OCI-LY1 (cell line): ENCODE results near the gene IL1RN.

ENCODE experiments used
- H2AFZ ChIP-seq: fragments of 200-600 bp; sonication (generic), shearing (Covaris generic); 2 replicates; pipeline ENCODE4 v1.6.0; 2014; ENCODE audit warnings: antibody characterized with exemption, mild to moderate bottlenecking, low read length
- H3F3A ChIP-seq: fragments of 200-600 bp; sonication (generic), shearing (Covaris generic); 2 replicates; pipeline ENCODE4 v1.6.0; 2014; ENCODE audit warnings: mild to moderate bottlenecking, antibody characterized with exemption, low read length, moderate library complexity; ENCODE audit not compliant: insufficient read depth
- H3K27ac ChIP-seq: fragments of 200-600 bp; sonication (generic); 2 replicates; pipeline ENCODE4 v1.5.1; 2014; ENCODE audit warnings: low read length, mixed run types, mild to moderate bottlenecking, low read depth; ENCODE audit not compliant: poor library complexity, severe bottlenecking
- H3K27me3 ChIP-seq: fragments of 200-600 bp; sonication (generic); 2 replicates; pipeline ENCODE4 v1.6.0; 2014; ENCODE audit warnings: antibody characterized with exemption, mild to moderate bottlenecking, low read length, moderate library complexity; ENCODE audit not compliant: insufficient read depth
- H3K36me3 ChIP-seq: fragments of 200-600 bp; sonication (generic); 2 replicates; pipeline ENCODE4 v1.6.1; 2014; ENCODE audit warnings: mild to moderate bottlenecking, antibody characterized with exemption, low read length, moderate library complexity, mixed read lengths; ENCODE audit not compliant: insufficient read depth
- H3K4me1 ChIP-seq: fragments of 200-600 bp; sonication (generic); 2 replicates; pipeline ENCODE4 v1.5.1; 2014; ENCODE audit warnings: mild to moderate bottlenecking, low read length, moderate library complexity; ENCODE audit not compliant: insufficient read depth, severe bottlenecking
- H3K4me2 ChIP-seq: fragments of 200-600 bp; sonication (generic), shearing (Covaris generic); 2 replicates; pipeline ENCODE4 v1.6.1; 2014; ENCODE audit warnings: low read length
- H3K4me3 ChIP-seq: fragments of 200-600 bp; sonication (generic); 2 replicates; pipeline ENCODE4 v1.5.1; 2014; ENCODE audit warnings: low read length, low read depth, mild to moderate bottlenecking, mixed read lengths; ENCODE audit not compliant: poor library complexity, severe bottlenecking
- H3K79me2 ChIP-seq: fragments of 200-600 bp; shearing (Covaris generic); 2 replicates; pipeline ENCODE4 v1.6.1; 2016; ENCODE audit warnings: mixed run types, low read length, mixed read lengths; ENCODE audit not compliant: insufficient read depth
- H3K9ac ChIP-seq: fragments of 200-600 bp; sonication (generic), shearing (Covaris generic); 2 replicates; pipeline ENCODE4 v1.6.1; 2014; ENCODE audit warnings: mild to moderate bottlenecking, low read length, mixed read lengths
- H3K9me2 ChIP-seq: fragments of 200-600 bp; sonication (generic), shearing (Covaris generic); 2 replicates; pipeline ENCODE4 v1.6.1; 2014; ENCODE audit warnings: low read depth, mild to moderate bottlenecking, low read length, mixed read lengths
- H3K9me3 ChIP-seq: fragments of 200-600 bp; shearing (Covaris generic); 2 replicates; pipeline ENCODE4 v1.6.1; 2014; ENCODE audit warnings: low read length, mixed read lengths
- H4K20me1 ChIP-seq: fragments of 200-600 bp; sonication (generic), shearing (Covaris generic); 2 replicates; pipeline ENCODE4 v1.6.0; 2016; ENCODE audit warnings: mild to moderate bottlenecking, low read length; ENCODE audit not compliant: insufficient read depth
- CTCF ChIP-seq: fragments of 200-600 bp; sonication (generic), shearing (Covaris generic); IDR thresholded peaks from 2 replicates; pipeline ENCODE4 v1.5.1; 2017; ENCODE audit warnings: mild to moderate bottlenecking, antibody characterized with exemption, low read length, moderate library complexity, mixed read lengths
- EZH2 ChIP-seq: fragments of 200-600 bp; sonication (generic), shearing (Covaris generic); IDR thresholded peaks from 2 replicates; pipeline ENCODE4 v1.8.0; 2017; ENCODE audit warnings: borderline replicate concordance, mixed run types, mild to moderate bottlenecking, antibody characterized with exemption, low read length, moderate library complexity, mixed read lengths

Gene IL1RN

GRCh38 chr2:113111121-113111520, 16.3 kb upstream of the IL1RN start:
- no peak overlapping the region for H3K4me3 ChIP-seq
- no peak overlapping the region for H2AFZ ChIP-seq
- H3K36me3 ChIP-seq, result no peaks in the 10 kb centered on the region
- peaks cover 3% of the 10 kb centered on the region for H3K4me1 ChIP-seq
- no peaks in the 10 kb centered on the region for H3K9me3 ChIP-seq
- H3K79me2 ChIP-seq, result no peaks in the 10 kb centered on the region
- H3K9ac ChIP-seq, result no peak overlapping the region
- no peaks in the 10 kb centered on the region for H3K27me3 ChIP-seq
- H4K20me1 ChIP-seq, result no peaks in the 10 kb centered on the region
- no peak overlapping the region for H3K4me2 ChIP-seq
- no peak overlapping the region for H3K27ac ChIP-seq
- H3F3A ChIP-seq, result no peaks in the 10 kb centered on the region
- H3K9me2 ChIP-seq, result no peaks in the 10 kb centered on the region
- TF ChIP-seq CTCF (no peak), EZH2 (no peak)

- Histone ChIP-seq H3K4me2 (no peak overlapping the region), H3K27me3 (no peaks in the 10 kb centered on the region), H3K9me3 (no peaks in the 10 kb centered on the region), H3K36me3 (no peaks in the 10 kb centered on the region), H2AFZ (no peak overlapping the region), H3K4me1 (peaks cover 7% of the 10 kb centered on the region), H3K4me3 (no peak overlapping the region), H3K9me2 (no peaks in the 10 kb centered on the region), H3K9ac (no peak overlapping the region), H4K20me1 (no peaks in the 10 kb centered on the region), H3K79me2 (no peaks in the 10 kb centered on the region), H3K27ac (no peak overlapping the region), H3F3A (no peaks in the 10 kb centered on the region)
- TF ChIP-seq EZH2 (no peak), CTCF (no peak)
Observed at GRCh38 chr2:113111823-113112287, 15.5 kb upstream of the IL1RN start.

GRCh38 chr2:113112441-113112840, 15.0 kb upstream of the IL1RN start:
- no peak overlapping the region for H3K4me2 ChIP-seq
- H3K27me3 ChIP-seq, result no peaks in the 10 kb centered on the region
- no peaks in the 10 kb centered on the region for H3K79me2 ChIP-seq
- H3K27ac ChIP-seq, result no peak overlapping the region
- H3K4me3 ChIP-seq, result no peak overlapping the region
- no peaks in the 10 kb centered on the region for H3F3A ChIP-seq
- H4K20me1 ChIP-seq, result no peaks in the 10 kb centered on the region
- H3K9me3 ChIP-seq, result no peaks in the 10 kb centered on the region
- H3K36me3 ChIP-seq, result no peaks in the 10 kb centered on the region
- no peak overlapping the region for H3K9ac ChIP-seq
- H3K4me1 ChIP-seq, result peaks cover 7% of the 10 kb centered on the region
- no peak for TF ChIP-seq CTCF
- TF ChIP-seq EZH2, result no peak
- no peak overlapping the region for H2AFZ ChIP-seq
- H3K9me2 ChIP-seq, result no peaks in the 10 kb centered on the region
